HepG2 (cell line): Measurements from ENCODE around the gene CGREF1. TPM values are rescaled to one million over a fixed set of nuclear protein-coding genes. Genes with fewer than 3 reads are reported as not detected.
A peak's percentile ranks its signal among the peaks of the same experiment; 100 is the strongest.

Source experiments
- ATAC-seq: fragments of 200-7000 bp; cut with Tn5 transposase; 3 replicates; pipeline ENCODE4 v1.9.1; 2020; ENCODE audit warnings: mild to moderate bottlenecking, moderate library complexity
- BruUV-seq: library from RNA; stranded (reverse); fragments of 400-500 nt; replicated peaks from 2 replicates; lab custom pipeline; 2021; lab: Mats Ljungman, UMichigan
- CTCF ChIA-PET: fragments of 300-600 bp; formaldehyde crosslinking; extraction: SDS; loops from one replicate; lab custom pipeline; 2021; ENCODE audit warnings: low total read pairs, inconsistent platforms, low intra/inter-chr PET ratio; lab: Yijun Ruan, JAX
- POLR2A ChIA-PET: fragments of 350-600 bp; sonication (Branson Sonifier 250); formaldehyde crosslinking; loops from one replicate; lab custom pipeline; 2020; ENCODE audit warnings: antibody characterized with exemption, inconsistent platforms; lab: Yijun Ruan, JAX
- DNase-seq: peaks from one replicate; pipeline ENCODE4 v3.0.0-alpha.2; 2015; ENCODE audit warnings: low spot score
- FAIRE-seq: peaks from 3 replicates; lab custom pipeline; 2011; peaks lifted over from hg19 to GRCh38; lab: Jason Lieb, UNC
- H2AFZ ChIP-seq: one replicate; pipeline ENCODE4 v1.6.1; 2011; ENCODE audit warnings: low read length, inconsistent platforms
- H3K27ac ChIP-seq: fragments of 300-600 bp; 3 replicates; pipeline ENCODE4 v1.8.0; 2011; ENCODE audit warnings: mixed run types, mild to moderate bottlenecking, mixed read lengths, low read length, inconsistent platforms; ENCODE audit not compliant: insufficient read depth; ENCODE audit errors: extremely low read length
- H3K27me3 ChIP-seq, 2 experiments: fragments of 200-600 bp in 1 of 2; 2 replicates in 1 of 2; 3 replicates in 1 of 2; pipeline versions ENCODE4 v1.6.0 to v1.8.0; 2011; ENCODE audit warnings: low read length in 2 of 2, mild to moderate bottlenecking in 2 of 2, moderate library complexity in 2 of 2, inconsistent platforms in 1 of 2; ENCODE audit not compliant: insufficient read depth in 2 of 2, control insufficient read depth in 1 of 2
- H3K36me3 ChIP-seq, 2 experiments: fragments of 200-600 bp in 1 of 2; replicated peaks in 1 of 2; 2 replicates in 1 of 2; 3 replicates in 1 of 2; pipeline versions ENCODE4 v1.5.1 to v1.8.0; 2011; ENCODE audit warnings: low read length in 2 of 2, inconsistent platforms in 1 of 2; ENCODE audit not compliant: insufficient read depth in 2 of 2, control insufficient read depth in 1 of 2
- H3K4me1 ChIP-seq: 2 replicates; pipeline ENCODE4 v1.5.1; 2012; ENCODE audit warnings: low read length, inconsistent platforms; ENCODE audit not compliant: insufficient read depth
- H3K4me2 ChIP-seq: 2 replicates; pipeline ENCODE4 v1.6.0; 2011; ENCODE audit warnings: low read depth, low read length, inconsistent platforms
- H3K4me3 ChIP-seq, 3 experiments: fragments of 200-600 bp in 1 of 3; sonication (generic), shearing (Covaris generic) in 1 of 3; replicated peaks in 1 of 3; 2 replicates each; pipeline ENCODE4 v1.5.1; 2011 to 2016; ENCODE audit warnings: low read length in 3 of 3, inconsistent platforms in 2 of 3, low read depth in 2 of 3, mild to moderate bottlenecking in 2 of 3, control low read depth in 1 of 3, mixed read lengths in 1 of 3; ENCODE audit not compliant: insufficient read depth in 1 of 3
- H3K79me2 ChIP-seq: one replicate; pipeline ENCODE4 v1.6.1; 2011; ENCODE audit warnings: low read length, inconsistent platforms; ENCODE audit not compliant: insufficient read depth
- H3K9ac ChIP-seq: 2 replicates; pipeline ENCODE4 v1.6.0; 2011; ENCODE audit warnings: mild to moderate bottlenecking, low read depth, low read length, inconsistent platforms; ENCODE audit not compliant: insufficient read depth
- H3K9me3 ChIP-seq: 2 replicates; pipeline ENCODE4 v1.5.1; 2012; ENCODE audit warnings: mild to moderate bottlenecking, low read length
- H4K20me1 ChIP-seq: 2 replicates; pipeline ENCODE4 v1.6.0; 2011; ENCODE audit warnings: inconsistent platforms, mild to moderate bottlenecking, low read length, moderate library complexity; ENCODE audit not compliant: insufficient read depth
- ATF5 ChIP-seq: sonication (generic); formaldehyde crosslinking; IDR thresholded peaks from 2 replicates; pipeline ENCODE4 v1.4.0; 2020; ENCODE audit warnings: mild to moderate bottlenecking, low read depth, missing genetic modification reagents
- E2F1 ChIP-seq: sonication (generic); formaldehyde crosslinking; IDR thresholded peaks from 2 replicates; pipeline ENCODE4 v1.5.0; 2020; ENCODE audit warnings: missing genetic modification reagents
- NRL ChIP-seq: sonication (generic); formaldehyde crosslinking; IDR thresholded peaks from 2 replicates; pipeline ENCODE4 v1.5.0; 2020; ENCODE audit warnings: missing genetic modification reagents, mild to moderate bottlenecking, moderate library complexity, borderline replicate concordance
- PAX8 ChIP-seq: sonication (generic); formaldehyde crosslinking; IDR thresholded peaks from 2 replicates; pipeline ENCODE4 v1.8.0; 2022; ENCODE audit warnings: mild to moderate bottlenecking, missing genetic modification reagents, borderline replicate concordance
- ZKSCAN8 ChIP-seq: IDR thresholded peaks from 2 replicates; pipeline ENCODE4 v1.6.1; 2016; ENCODE audit warnings: borderline replicate concordance, missing genetic modification reagents, missing compliant biosample characterization
- ZNF296 ChIP-seq: sonication (generic); formaldehyde crosslinking; conservative IDR thresholded peaks from 2 replicates; pipeline ENCODE4 v1.5.0; 2020; ENCODE audit warnings: mild to moderate bottlenecking, missing genetic modification reagents
- ZNF513 ChIP-seq: sonication (generic); formaldehyde crosslinking; conservative IDR thresholded peaks from 2 replicates; pipeline ENCODE4 v1.5.0; 2020; ENCODE audit warnings: missing genetic modification reagents
- ZNF550 ChIP-seq: sonication (generic); formaldehyde crosslinking; IDR thresholded peaks from 2 replicates; pipeline ENCODE4 v1.4.0; 2020; ENCODE audit warnings: mild to moderate bottlenecking, missing genetic modification reagents, borderline replicate concordance
- ZNF609 ChIP-seq: sonication (generic); formaldehyde crosslinking; IDR thresholded peaks from 2 replicates; pipeline ENCODE4 v1.4.0; 2020; ENCODE audit warnings: mild to moderate bottlenecking, missing genetic modification reagents, borderline replicate concordance
- WGBS: methylation state at CpG from one replicate; pipeline ENCODE4 v1.1.6; 2017; ENCODE audit warnings: low lambda C conversion rate; 5-methylcytosine and 5-hydroxymethylcytosine counted together
- in situ Hi-C: cut with HindIII; loops from 2 replicates; pipeline ENCODE4 v1.10.0; 2017; ENCODE audit warnings: low pct_unique_long_range_greater_than_20kb; ENCODE audit not compliant: extremely low pct_ligation_motif_present
- intact Hi-C: fragments of 100-400 bp; cut with micrococcal nuclease; formaldehyde crosslinking; loops from one replicate; pipeline ENCODE4 v1.10.0; 2022; ENCODE audit not compliant: unreplicated experiment
- polyA plus RNA-seq, 8 experiments: library from polyadenylated mRNA; depleted of rRNA in 3 of 8; stranded (reverse) in 7 of 8; unstranded in 1 of 8; fragments of >200 nt; fragmentation: Illumina TruSeq in 4 of 8; extraction: Trizol in 4 of 8; gene quantifications; 2 replicates each; pipeline versions ENCODE4 v1.2.1 to v1.2.3, GENCODE V29; 2011 to 2016; ENCODE audit warnings: low read depth in 4 of 8, missing spikeins in 1 of 8, mixed read lengths in 1 of 8; ENCODE audit not compliant: insufficient read depth in 1 of 8
- total RNA-seq, 5 experiments: library from RNA; depleted of rRNA; stranded (reverse); fragments of >200 nt; fragmentation: Illumina TruSeq; extraction: Trizol; gene quantifications; 2 replicates each; pipeline ENCODE4 v1.2.3, GENCODE V29; 2016; ENCODE audit warnings: low read depth in 1 of 5

The CGREF1 gene
- total and polyA plus RNA-seq, 2 of the 13 experiments (the other 11 are each of a cell fraction or from before 2014, with no cell fraction given): 13.9 to 23.4 TPM

- 0 out of 2 replicates have a peak, but pooled peaks have one; percentile 16 for TF ChIP-seq PAX8
- TF ChIP-seq ZNF550: no peak
- 0 out of 2 replicates have a peak, but pooled peaks have one; percentile 68 for TF ChIP-seq ZNF296
- 0 out of 2 replicates have a peak, but pooled peaks have one; percentile 31 for TF ChIP-seq NRL
- TF ChIP-seq E2F1 (CRISPR knock-in tag): 0 out of 2 replicates have a peak, but pooled peaks have one; percentile 0
- TF ChIP-seq ATF5: no peak
Observed at GRCh38 chr2:27071990-27072830, 46.7 kb downstream of the CGREF1 start (continued).

GRCh38 chr2:27071277-27071989 is 47.5 kb downstream of the CGREF1 start, which contains the start of gene OST4:
OST4 (minus strand) TSS chr2:27071654.
- BruUV-seq: no TSS peak
- TF ChIP-seq ZNF513: no peak
- TF ChIP-seq ZNF609 (CRISPR knock-in tag): no peak
- TF ChIP-seq ZKSCAN8: 0 out of 2 replicates have a peak, but pooled peaks have one; percentile 47

More at GRCh38 chr2:27071277-27071989, 47.5 kb downstream of the CGREF1 start, which contains the start of gene OST4:
- peak within 1 kb of the TSS; percentile 97 for H3K9ac ChIP-seq
- peaks cover 70% of the 10 kb centered on the region for H3K4me1 ChIP-seq
- peaks cover 30% of the 10 kb centered on the region for H3K79me2 ChIP-seq
- peak within 1 kb of the TSS; percentile 92 to 99 (median 98) for H3K4me3 ChIP-seq
- ATAC-seq (peak; percentile 88), DNase-seq (peak; percentile 88), FAIRE-seq (peak; percentile 32)
- H3K9me3 ChIP-seq: no peaks in the 10 kb centered on the region
- peak within 1 kb of the TSS; percentile 96 for H3K4me2 ChIP-seq
- no peak within 1 kb of the TSS for H2AFZ ChIP-seq
- H3K27me3 ChIP-seq: peaks cover 0 to 16% of the 10 kb centered on the region in 2 experiments; a peak in 2 of 5 replicates
- H3K27ac ChIP-seq: peak within 1 kb of the TSS; percentile 72
- intact Hi-C loops: loop anchor here (1.0 kb wide), 1 partner anchor 20 kb away; the partner anchor contains the start of gene AGBL5
- ChIA-PET POLR2A (interaction anchor here (0.8 to 4.3 kb wide), 15 partner anchors 9 to 557 kb away, joined by 3 to 106 read pairs (median 7); partner anchors contain the start of genes ABHD1, AGBL5, ATRAID and CCDC121), CTCF (no interaction called here)
- in situ Hi-C loops: no loop called here
- peaks cover 15 to 27% of the 10 kb centered on the region in 2 experiments for H3K36me3 ChIP-seq
- H4K20me1 ChIP-seq: no peaks in the 10 kb centered on the region
- under 1% methylated on average over 25 of the region's 86 CpGs for WGBS
